Erythroblast (primary cell): ENCODE data around the gene LOXL1.

Experiments
- GATA1 ChIP-seq: IDR thresholded peaks from 2 replicates; pipeline ENCODE4 v1.6.1; 2011; ENCODE audit warnings: low read depth, mild to moderate bottlenecking, control low read depth, low read length, moderate library complexity
- POLR2A ChIP-seq: IDR thresholded peaks from 2 replicates; pipeline ENCODE4 v1.6.1; 2011; ENCODE audit warnings: mild to moderate bottlenecking, low read length

- TF ChIP-seq POLR2A: no peak
- no peak for TF ChIP-seq GATA1
Measured at GRCh38 chr15:73986055-73986775, 60.0 kb downstream of the LOXL1 start.
